GM21367 (cell line): ENCODE results near the gene RPRM.
"Not testable (repeated sequence)": the region's sequence is repeated elsewhere in the genome, so short reads cannot be mapped to it uniquely, and the experiment has no call there.

Source experiments
- ATAC-seq: cut with Tn5 transposase; IDR thresholded peaks from one replicate; pipeline ENCODE4 v1.9.1; 2021; ENCODE audit not compliant: unreplicated experiment

The RPRM gene

DNA sequence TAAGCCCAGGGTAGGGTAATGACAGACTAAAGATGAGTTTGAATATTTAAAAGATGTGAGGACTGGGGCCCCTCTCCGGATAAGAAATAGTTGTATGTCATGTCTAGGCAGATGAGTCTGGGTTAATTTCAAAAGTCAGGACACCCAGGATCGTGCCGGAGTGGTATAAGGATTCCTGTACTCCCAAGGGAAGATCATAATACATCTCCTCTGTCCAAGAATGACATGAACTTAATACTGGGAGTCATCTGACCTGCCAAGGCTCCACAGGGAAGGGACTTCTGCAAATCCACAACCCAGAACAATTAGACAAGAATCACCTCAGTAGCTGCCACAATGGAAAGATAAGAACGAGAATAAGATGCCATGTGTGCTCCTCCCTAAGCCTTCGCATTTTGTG is 17.1 kb downstream of the RPRM start:
- no peak for ATAC-seq

DNA sequence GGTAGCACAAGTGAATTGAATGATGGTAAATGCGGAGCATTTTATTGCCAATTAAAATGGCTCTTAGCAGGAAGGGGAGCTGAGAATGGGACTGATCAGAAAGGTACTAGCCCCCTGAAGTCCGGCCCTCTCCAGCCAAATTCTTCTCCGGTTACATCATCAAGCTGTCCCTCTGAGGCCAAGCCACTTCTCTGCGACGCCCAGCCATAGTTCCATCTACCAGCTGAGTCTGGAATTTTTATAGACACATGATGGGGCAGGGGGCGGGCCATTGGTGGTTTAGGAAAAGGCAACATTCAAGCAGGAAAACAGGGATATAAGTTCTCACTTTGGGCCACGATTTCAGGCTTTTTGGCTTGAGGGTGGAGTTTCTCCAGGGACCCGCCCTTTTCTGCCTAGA is 22.7 kb downstream of the RPRM start:
- ATAC-seq, result no peak

DNA sequence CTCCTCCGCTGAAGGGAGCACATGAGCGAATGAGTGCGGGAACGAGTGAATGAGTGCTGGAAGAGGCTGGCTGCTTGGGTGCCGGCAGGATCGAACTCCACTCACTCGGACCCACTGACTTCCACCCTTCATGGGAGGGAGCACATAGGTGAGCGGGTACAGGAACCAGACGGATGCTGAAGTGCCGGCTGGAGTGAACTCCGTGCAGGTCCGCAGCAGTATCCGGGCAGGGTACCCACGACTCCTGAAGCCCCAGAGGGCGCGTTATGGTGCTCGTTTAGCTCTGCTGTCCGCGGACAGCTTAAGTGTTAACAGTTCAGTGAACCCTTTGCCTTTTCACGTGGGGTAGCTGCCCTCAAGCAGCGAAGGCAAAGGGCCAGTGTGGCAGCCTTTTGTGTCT is 23.2 kb downstream of the RPRM start:
- ATAC-seq, result no peak

DNA sequence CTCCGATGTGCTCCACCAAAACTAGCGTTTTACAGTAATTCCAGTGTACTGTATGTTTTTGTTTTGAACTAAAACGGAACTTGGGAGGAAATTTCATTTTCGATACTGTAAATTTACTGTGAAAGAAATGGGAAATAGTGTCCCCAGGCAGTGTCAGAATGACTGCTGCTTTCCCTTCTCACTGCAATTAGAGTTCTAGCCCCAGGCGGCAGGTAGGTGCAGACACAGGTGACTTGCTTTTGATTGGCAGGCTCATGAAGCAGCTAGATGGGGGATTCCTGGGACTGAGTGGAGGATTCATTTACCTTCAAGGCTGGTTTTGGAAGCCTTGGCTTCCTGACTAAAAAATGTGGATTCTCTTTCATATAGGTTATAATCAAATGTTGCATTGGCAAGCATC is 27.0 kb downstream of the RPRM start:
- no peak for ATAC-seq

DNA sequence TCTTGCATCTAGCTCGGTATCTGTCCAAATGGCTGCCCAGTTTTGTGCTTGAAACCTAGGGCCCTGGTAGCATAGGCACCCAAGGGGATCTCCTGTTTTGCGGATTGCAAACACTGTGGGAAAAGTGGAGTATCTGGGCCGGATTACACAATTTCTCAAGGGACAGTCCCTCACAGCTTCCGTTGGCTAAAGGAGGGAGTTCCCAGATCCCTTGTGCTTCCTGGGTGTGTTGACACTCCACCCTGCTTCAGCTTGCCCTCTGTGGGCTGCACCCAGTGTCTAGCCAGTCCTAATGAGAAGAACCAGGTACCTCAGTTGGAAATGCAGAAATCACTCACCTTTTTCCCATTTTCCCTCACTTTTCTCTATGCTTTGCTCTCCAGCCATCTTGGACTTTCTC is 35.5 kb downstream of the RPRM start:
- ATAC-seq, result no peak

DNA sequence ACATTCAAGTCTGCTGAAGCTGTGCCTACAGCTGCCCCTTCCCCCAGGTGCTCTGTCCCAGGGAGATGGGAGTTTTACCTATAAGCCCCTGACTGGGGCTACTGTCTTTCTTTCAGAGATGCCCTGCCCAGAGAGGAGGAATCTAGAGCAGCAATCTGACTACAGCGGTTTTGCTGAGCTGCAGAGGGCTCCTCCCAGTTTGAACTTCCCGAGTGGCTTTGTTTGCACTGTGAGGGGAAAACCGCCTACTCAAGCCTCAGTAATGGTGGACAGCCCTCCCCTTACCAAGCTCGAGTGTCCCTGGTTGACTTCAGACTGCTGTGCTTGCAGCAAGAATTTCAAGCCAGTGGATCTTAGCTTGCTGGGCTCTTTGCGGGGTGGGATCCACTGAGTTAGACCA is 35.9 kb downstream of the RPRM start:
- not testable (repeated sequence) for ATAC-seq

DNA sequence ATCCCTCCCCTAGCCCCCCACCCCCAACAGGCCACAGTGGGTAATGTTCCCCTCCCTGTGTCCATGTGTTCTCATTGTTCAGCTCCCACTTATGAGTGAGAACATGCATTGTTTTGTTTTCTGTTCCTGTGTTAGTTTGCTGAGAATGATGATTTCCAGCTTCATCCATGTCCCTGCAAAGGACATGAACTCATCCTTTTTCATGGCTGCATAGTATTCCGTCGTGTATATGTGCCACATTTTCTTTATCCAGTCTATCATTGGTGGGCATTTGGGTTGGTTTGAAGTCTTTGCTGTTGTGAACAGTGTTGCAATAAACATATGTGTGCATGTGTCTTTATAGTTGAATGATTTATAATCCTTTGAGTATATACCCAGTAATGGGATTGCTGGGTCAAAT is 38.5 kb downstream of the RPRM start:
- ATAC-seq, result not testable (repeated sequence)

DNA sequence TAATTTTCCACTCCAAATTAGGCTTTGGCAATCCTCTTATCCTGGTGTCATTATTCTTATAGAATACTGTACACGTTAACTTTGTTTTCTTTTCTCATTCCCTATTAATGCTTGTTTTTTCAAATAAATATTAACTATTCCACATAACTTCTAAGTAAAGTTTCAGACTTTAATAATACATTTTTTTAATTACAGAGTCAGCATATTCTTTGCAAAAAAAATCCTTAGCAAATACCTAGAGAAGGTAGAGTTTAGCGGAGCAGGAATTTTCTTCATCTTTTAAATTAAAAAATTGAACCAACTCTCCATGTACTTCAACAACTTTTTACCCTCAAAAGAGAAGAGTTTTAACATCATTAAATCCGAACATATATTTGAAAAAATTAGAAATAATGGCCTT is 45.2 kb downstream of the RPRM start:
- no peak for ATAC-seq

DNA sequence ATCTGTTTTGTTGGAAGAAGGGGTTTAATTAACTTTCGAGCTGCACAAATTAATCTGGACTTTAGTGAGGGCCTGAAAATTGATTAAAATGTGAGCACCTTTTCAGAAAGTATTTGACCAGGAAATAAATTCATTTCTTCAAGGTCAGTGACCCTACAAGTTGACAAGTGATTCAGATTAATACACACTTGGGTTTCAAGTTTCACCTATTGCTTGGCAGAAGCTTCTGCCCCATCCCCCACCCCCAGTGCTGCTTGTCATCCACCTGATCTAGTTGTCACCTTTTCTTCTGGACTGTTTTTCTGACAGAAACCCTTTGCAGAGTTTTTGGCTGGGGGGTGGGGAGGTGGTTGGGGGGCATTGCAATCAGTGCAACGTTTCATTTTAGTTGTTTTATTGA is 46.2 kb downstream of the RPRM start:
- no peak for ATAC-seq

DNA sequence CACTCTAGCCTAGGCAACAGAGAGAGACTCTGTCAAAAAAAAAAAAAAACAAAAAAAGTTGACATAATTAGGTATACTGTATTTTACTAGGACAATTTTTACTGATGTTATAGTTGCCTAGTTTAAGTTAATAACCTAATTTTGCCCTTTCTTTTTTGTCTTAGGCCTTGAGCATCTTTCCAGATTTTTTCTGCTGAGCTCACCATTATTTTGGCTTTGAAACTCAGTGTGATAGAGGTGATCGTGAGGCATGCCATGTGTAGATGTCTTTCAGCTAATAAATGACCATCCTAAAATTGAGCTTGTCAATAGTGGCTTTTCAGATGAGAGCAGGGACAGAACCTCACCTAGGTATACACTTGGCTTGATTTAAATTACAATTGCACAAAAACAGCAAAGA is 47.4 kb downstream of the RPRM start:
- ATAC-seq, result no peak
